A204.1 (cell line): ENCODE data around the gene LRAT.
"Not testable (repeated sequence)": the region's sequence is repeated elsewhere in the genome, so short reads cannot be mapped to it uniquely, and the experiment has no call there.

ENCODE experiments used
- FAIRE-seq: peaks from 2 replicates; lab custom pipeline; 2012; peaks lifted over from hg19 to GRCh38; lab: Jason Lieb, UNC

LRAT gene

DNA sequence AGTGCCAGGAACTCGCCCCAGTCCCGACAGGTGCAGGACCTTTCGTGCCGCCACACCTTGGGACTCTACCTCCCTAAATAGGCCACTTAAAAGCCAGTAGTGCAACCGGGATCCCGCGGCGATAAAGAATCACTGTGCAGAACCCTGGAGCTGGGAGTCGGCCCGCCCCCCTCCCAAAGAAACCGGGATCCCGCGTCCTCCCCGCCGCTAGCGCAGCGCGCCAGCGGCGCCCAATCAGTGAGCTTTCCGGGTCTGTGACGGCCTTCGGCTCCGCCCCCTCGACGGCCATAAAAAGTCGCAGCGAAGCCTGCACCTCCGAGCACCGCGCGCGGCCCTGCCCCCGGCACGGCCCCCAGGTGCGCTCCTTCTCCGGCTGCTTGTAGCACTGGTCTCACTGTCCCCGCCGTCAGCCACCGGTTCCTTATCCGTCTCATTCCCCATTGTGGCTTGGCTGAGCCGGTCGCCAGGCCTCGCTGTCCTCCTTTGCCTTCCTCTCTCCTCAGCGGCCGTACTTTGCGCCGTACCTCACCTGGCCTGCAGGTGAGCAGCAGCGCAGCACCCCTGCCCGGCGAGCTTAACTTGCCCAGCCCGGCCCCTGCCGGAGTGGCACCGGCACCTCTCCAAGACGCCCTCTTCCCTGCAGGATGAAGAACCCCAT, at the start of gene LRAT:
Gene LRAT, plus strand, starts transcription at position 318 of the 658 bp plus-strand sequence. Its CDS starts 327 bp downstream, at position 645.
- FAIRE-seq: no peak

GRCh38 chr4:154707877-154708276, 35.9 kb upstream of the LRAT start:
- no peak for FAIRE-seq

DNA sequence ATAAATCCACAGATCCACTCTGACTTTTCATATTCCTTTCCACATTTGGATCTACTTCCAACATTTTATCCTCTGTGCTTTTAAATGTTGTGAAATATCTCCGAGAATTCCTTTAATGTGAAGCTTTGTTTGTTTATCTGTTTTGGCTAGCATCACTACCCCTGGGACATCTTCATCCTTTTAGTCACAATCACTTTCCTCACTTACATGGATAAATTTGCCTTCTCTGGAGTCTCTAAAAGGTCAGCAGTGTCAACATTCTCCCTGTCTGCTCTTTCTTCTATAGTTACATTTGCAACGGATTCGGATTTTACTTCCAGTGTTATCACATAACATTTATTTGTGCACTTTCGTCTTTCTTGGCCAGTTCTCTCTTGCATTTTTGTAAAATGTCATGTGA, 34.2 kb upstream of the LRAT start:
- no peak for FAIRE-seq

DNA sequence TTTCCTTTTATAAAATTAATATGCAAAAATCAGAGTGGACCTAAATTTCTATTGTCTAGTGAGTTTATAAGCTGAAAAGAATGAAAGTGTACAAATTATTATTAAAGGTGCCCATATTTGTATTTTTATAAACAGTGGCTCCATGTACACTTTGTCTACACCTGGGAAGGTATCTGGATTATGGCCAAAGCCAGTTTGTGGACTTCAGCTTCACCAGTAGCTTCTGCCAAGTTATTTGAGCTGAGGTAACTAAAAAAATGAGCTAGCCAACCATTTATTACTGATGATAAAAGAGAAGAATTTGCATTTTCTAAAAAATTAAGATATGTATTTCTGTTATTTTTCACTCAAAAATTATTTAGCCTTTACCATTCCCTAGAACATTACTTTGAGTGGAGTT, 32.3 kb upstream of the LRAT start:
- no peak for FAIRE-seq

DNA sequence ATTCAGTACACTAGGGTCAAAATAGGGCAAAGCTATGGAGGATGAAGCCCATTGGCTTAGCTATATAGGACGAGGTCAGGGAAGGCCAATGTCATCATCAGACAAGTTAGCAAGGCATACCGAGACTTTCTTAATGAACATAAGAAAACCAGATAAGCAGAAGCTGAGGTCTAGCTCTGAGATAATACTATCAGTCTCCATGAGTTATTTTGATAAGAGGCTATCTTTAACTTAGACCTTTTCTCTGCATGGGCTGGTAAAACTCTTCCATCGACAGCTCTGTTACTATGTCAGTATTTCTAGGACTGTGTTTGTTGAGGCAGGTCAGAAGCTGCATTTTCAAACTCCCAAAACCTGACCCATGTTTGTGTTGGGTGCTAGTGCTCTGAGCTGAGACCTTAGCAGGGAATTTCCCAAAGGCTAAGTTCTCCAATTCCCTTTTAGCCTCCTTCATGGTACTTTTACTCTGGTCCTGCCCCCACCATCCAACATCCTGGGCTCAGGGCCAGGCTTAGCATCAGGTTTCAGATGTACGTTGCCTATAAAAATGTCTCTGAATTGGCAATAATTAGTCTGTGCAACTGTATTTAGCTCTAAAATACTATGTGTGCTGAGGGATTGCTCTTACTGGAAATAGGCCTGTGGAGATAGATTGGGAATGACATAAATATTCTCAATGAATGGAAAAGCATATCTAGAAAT, 29.3 kb upstream of the LRAT start:
- no peak for FAIRE-seq

DNA sequence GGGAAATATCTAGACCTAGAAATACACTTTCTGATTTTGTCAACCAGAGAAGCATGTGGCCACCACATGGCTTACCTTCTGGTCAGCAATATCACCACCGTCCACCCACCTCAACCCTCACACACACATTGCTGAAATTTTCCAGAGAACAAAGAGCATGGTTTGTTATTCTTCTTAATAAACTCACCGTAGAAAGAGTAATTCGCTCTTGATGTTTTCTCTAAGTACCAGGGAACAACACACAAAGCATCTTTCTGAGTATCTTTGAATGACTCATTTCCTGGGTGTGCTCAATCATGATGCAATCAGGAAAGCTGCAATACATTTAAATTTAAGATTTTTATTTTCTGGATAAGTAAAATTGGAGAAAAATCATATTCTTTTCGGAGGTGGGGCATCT, 24.7 kb upstream of the LRAT start:
- no peak for FAIRE-seq

GRCh38 chr4:154720123-154720522, 23.7 kb upstream of the LRAT start:
- no peak for FAIRE-seq

- no peak for FAIRE-seq
Measured at GRCh38 chr4:154720618-154721267, 23.1 kb upstream of the LRAT start.

DNA sequence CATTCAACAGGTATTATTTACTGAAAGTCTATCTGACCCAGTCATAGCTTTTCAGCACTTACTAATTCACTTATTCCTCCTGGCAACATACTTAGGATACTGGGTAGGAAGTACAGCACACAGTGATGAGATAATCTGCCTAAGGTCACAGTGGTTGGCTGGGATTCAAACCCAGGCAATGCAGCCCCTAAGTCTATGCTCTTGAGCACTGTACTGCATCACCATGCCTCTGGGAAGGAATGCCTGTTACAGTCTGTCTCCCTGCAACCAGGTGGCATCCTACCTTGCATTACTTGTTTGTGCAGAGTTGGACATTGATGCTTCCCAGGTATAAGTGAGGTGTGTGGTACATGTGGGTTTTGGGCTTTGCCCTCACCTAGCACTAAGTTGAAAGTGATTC, 21.5 kb upstream of the LRAT start:
- no peak for FAIRE-seq

GRCh38 chr4:154723601-154724000, 20.2 kb upstream of the LRAT start:
- FAIRE-seq: not testable (repeated sequence)

DNA sequence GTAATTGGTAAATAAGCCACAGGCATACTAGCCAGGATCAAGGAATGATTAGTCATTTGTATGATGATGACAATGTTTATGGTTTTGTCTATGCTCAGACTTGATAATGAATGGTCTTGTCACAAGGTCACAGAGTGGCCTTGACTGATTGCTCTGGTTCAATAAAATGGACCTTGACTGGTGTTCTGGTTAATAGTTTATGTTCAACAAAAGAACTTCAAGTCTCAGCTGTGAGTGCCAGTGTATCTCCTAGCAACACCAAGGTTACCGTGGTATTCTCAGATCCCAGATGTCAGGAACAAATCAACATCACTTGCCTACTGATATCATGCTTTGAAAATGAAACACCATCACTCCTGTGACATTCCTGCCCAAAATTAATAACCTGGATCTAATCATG, 16.3 kb upstream of the LRAT start:
- no peak for FAIRE-seq

DNA sequence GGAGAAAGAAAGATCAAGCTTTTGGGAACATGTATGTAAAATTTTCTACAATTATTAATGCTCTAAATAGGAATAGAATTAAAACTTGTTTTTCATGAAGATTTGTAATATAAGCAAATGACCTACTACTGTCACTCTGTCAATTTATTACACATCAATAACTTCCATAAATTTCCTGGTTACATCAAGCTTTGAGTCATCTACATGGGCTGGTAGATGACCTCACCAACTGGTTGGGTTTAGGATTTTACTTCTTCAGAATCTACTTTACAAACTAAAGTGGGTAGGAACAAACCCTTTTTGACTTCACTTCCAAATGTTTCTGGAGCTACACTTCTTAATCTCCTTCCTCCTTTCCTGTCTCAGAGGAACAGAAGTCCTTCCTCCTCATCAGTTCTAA, 12.0 kb upstream of the LRAT start:
- no peak for FAIRE-seq

GRCh38 chr4:154732669-154733068, 11.1 kb upstream of the LRAT start:
- no peak for FAIRE-seq

DNA sequence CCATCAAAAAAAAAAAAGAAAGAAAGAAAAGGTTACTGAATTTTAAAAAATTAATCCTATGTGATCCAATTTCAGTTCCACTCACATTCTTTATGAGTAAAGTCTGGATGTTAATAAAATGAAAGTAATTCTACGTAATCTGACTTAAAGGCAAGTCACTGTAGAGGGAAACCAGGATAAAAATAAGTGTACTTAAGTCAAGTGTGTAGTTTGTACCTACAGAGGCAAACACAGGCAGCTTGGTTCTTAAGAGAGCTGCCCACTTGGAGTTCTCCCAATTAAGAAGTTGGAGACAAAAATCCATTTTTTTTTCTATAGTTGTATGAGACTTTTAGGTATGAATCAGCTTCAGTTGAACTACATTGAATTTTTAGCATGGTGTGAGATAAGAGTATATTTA, 7.0 kb upstream of the LRAT start:
- no peak for FAIRE-seq

DNA sequence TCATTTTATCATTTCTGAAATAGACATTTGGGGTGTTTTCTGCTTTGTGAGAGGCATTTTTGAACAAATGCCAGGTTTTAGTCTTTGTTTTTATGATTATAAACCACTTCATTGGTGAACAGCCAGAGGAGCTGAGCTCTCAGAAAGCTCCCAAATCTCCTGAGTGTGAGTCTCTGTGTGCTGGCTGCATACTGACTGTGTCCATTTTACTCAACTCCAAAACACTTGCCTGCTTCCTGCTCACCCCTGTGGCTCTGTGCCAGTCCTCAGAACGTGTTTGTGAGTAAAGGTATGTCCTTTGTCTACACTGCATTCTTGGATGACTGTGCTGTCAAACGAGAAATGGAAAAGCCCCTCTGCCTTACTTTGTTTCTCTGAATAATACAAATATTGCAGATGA, 5.4 kb upstream of the LRAT start:
- no peak for FAIRE-seq

- no peak for FAIRE-seq
Measured at GRCh38 chr4:154739111-154739510, 4.7 kb upstream of the LRAT start.

DNA sequence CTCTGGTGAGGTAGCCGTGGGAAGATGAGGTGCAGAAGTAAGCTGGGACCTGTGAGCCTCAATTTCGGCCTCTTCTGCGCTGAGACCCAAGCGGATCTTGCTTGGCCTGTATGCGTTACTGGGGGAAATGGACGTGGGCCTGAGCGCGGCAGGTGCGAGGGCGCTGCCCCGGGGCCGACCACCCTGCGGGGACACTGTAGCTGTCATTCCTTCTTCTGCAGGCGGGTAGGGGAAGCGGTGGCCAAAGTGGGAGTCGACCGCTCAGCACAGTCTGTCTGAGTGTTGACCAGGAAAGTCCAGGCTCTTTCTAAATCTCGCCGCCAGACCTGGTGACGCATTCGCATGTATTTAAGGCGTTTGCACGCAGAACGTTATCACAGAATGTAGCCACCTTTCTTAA, 3.3 kb upstream of the LRAT start:
- no peak for FAIRE-seq

- FAIRE-seq: no peak
Measured at GRCh38 chr4:154741131-154741665, 2.6 kb upstream of the LRAT start.

DNA sequence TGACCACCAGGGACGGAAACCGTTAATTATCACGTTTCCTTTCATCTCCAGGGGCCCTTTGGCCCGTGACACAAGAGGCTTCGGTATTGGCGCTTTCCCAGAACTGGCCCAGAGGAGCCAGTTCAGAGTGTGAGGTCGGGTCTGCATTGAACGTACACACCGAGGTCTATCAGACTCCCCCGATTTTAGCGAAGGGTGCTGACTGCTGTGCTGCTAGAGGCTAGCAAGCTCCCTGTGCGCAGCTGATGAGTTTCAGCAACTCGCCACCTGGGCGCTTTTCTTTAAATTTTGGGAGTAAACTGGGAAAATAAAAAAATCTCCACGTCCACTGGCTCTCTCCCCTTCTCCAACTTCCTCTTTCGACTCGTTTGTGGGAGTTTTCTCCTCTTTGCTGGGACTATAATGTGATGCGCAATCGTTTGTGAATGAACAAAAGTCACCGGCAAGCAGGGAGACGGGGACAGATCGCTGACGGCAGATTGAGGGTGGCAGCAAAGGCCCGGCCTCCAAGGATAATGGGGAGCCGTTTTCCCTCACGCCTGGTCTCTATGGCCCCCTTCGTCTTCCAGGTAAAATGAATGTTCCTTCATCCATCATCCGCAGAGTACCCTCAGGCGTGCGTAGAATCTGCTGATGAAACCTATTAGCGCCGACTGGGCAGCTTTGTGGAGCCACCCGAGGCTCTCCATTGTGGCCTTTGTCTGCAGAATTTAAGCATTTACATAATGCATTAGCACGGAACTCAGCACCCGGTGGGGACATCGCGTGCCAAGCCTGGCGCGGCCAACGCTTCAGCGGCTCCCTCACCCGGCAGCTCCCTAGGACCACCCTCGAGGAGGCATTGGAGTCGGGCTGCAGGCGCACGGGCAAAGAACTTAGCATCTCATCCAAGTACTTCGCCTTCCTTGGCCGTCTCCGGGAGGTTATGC, 1.6 kb upstream of the LRAT start:
- no peak for FAIRE-seq

GRCh38 chr4:154744341-154744926, 634 bp downstream of the LRAT start:
- no peak for FAIRE-seq

GRCh38 chr4:154757713-154758112, 13.9 kb downstream of the LRAT start:
- FAIRE-seq: no peak

- no peak for FAIRE-seq
Measured at GRCh38 chr4:154760895-154761294, 17.1 kb downstream of the LRAT start.
